ENCODE results near the gene SPRED1. TPM values are rescaled to one million over a fixed set of nuclear protein-coding genes. Genes with fewer than 3 reads are reported as not detected.
"Not testable (repeated sequence)": the region's sequence is repeated elsewhere in the genome, so short reads cannot be mapped to it uniquely, and the experiment has no call there.

Gene SPRED1
- total RNA-seq, 1 donor from 2014 or later, result 0.44 TPM

- H3K36me3 Mint-ChIP-seq (ENCODE audit: low read depth); H3K4me1 Mint-ChIP-seq; H3K9me3 Mint-ChIP-seq; H3K4me3 Mint-ChIP-seq; H3K27ac Mint-ChIP-seq; intact Hi-C loops (cut with micrococcal nuclease); DNase-seq: not testable (repeated sequence)
- peaks cover 17% of the 10 kb centered on the region for H3K27me3 Mint-ChIP-seq
These were observed 24.6 kb downstream of the SPRED1 start for GRCh38 chr15:38277281-38277680.

- H3K4me3 Mint-ChIP-seq, result no peak overlapping the region
- no peak for DNase-seq
- no peaks in the 10 kb centered on the region for H3K9me3 Mint-ChIP-seq
- H3K4me1 Mint-ChIP-seq, result no peaks in the 10 kb centered on the region
- H3K27ac Mint-ChIP-seq, result no peak overlapping the region
- H3K36me3 Mint-ChIP-seq (ENCODE audit: low read depth), result no peaks in the 10 kb centered on the region
- peaks cover 14% of the 10 kb centered on the region for H3K27me3 Mint-ChIP-seq
- intact Hi-C loops (cut with micrococcal nuclease), result no loop called here
These were observed 28.4 kb downstream of the SPRED1 start for GRCh38 chr15:38281031-38281430.

GRCh38 chr15:38283010-38283409 is 30.4 kb downstream of the SPRED1 start:
- Mint-ChIP-seq H3K4me3 (no peak overlapping the region), H3K4me1 (no peaks in the 10 kb centered on the region), H3K27me3 (peaks cover 20% of the 10 kb centered on the region), H3K9me3 (no peaks in the 10 kb centered on the region), H3K27ac (no peak overlapping the region), H3K36me3 (ENCODE audit: low read depth) (no peaks in the 10 kb centered on the region)
- DNase-seq, result no peak
- intact Hi-C loops (cut with micrococcal nuclease), result no loop called here

- Mint-ChIP-seq H3K27ac (no peak overlapping the region), H3K36me3 (ENCODE audit: low read depth) (no peaks in the 10 kb centered on the region), H3K9me3 (no peaks in the 10 kb centered on the region), H3K27me3 (peaks cover 22% of the 10 kb centered on the region), H3K4me1 (no peaks in the 10 kb centered on the region), H3K4me3 (no peak overlapping the region)
- DNase-seq, result no peak
- intact Hi-C loops (cut with micrococcal nuclease), result no loop called here
These were observed 32.8 kb downstream of the SPRED1 start for GRCh38 chr15:38285456-38285855.

- no peak overlapping the region for H3K27ac Mint-ChIP-seq
- peaks cover 17% of the 10 kb centered on the region for H3K27me3 Mint-ChIP-seq
- intact Hi-C loops (cut with micrococcal nuclease), result no loop called here
- no peaks in the 10 kb centered on the region for H3K36me3 Mint-ChIP-seq (ENCODE audit: low read depth)
- H3K9me3 Mint-ChIP-seq, result no peaks in the 10 kb centered on the region
- no peak overlapping the region for H3K4me3 Mint-ChIP-seq
- H3K4me1 Mint-ChIP-seq, result no peaks in the 10 kb centered on the region
- no peak for DNase-seq
These were observed 41.5 kb downstream of the SPRED1 start for GRCh38 chr15:38294126-38294525.

GRCh38 chr15:38297623-38298388 is 45.2 kb downstream of the SPRED1 start:
- no peak overlapping the region for H3K27ac Mint-ChIP-seq
- intact Hi-C loops (cut with micrococcal nuclease), result no loop called here
- H3K4me1 Mint-ChIP-seq, result peaks cover 2% of the 10 kb centered on the region
- DNase-seq, result no peak
- H3K4me3 Mint-ChIP-seq, result no peak overlapping the region
- peaks cover 18% of the 10 kb centered on the region for H3K27me3 Mint-ChIP-seq
- no peaks in the 10 kb centered on the region for H3K36me3 Mint-ChIP-seq (ENCODE audit: low read depth)
- H3K9me3 Mint-ChIP-seq, result no peaks in the 10 kb centered on the region

GRCh38 chr15:38299216-38299615 is 46.6 kb downstream of the SPRED1 start:
- no peak for DNase-seq
- intact Hi-C loops (cut with micrococcal nuclease), result no loop called here
- peaks cover 2% of the 10 kb centered on the region for H3K4me1 Mint-ChIP-seq
- no peaks in the 10 kb centered on the region for H3K9me3 Mint-ChIP-seq
- H3K27me3 Mint-ChIP-seq, result peaks cover 12% of the 10 kb centered on the region
- H3K36me3 Mint-ChIP-seq (ENCODE audit: low read depth), result no peaks in the 10 kb centered on the region
- H3K4me3 Mint-ChIP-seq, result no peak overlapping the region
- no peak overlapping the region for H3K27ac Mint-ChIP-seq

- H3K27me3 Mint-ChIP-seq, result peaks cover 16% of the 10 kb centered on the region
- no peaks in the 10 kb centered on the region for H3K9me3 Mint-ChIP-seq
- intact Hi-C loops (cut with micrococcal nuclease), result no loop called here
- H3K4me1 Mint-ChIP-seq, result peaks cover 2% of the 10 kb centered on the region
- no peak overlapping the region for H3K27ac Mint-ChIP-seq
- no peaks in the 10 kb centered on the region for H3K36me3 Mint-ChIP-seq (ENCODE audit: low read depth)
- H3K4me3 Mint-ChIP-seq, result no peak overlapping the region
- DNase-seq, result no peak
These were observed 47.8 kb downstream of the SPRED1 start for GRCh38 chr15:38300395-38300794.

- intact Hi-C loops (cut with micrococcal nuclease), result no loop called here
- H3K9me3 Mint-ChIP-seq, result no peaks in the 10 kb centered on the region
- H3K4me3 Mint-ChIP-seq, result no peak overlapping the region
- H3K27me3 Mint-ChIP-seq, result peaks cover 15% of the 10 kb centered on the region
- H3K4me1 Mint-ChIP-seq, result peaks cover 2% of the 10 kb centered on the region
- DNase-seq, result no peak
- no peaks in the 10 kb centered on the region for H3K36me3 Mint-ChIP-seq (ENCODE audit: low read depth)
- no peak overlapping the region for H3K27ac Mint-ChIP-seq
These were observed 51.8 kb downstream of the SPRED1 start for GRCh38 chr15:38304481-38304880.

GRCh38 chr15:38307251-38307650 is 54.6 kb downstream of the SPRED1 start:
- H3K36me3 Mint-ChIP-seq (ENCODE audit: low read depth), result no peaks in the 10 kb centered on the region
- no peak for DNase-seq
- intact Hi-C loops (cut with micrococcal nuclease), result no loop called here
- peaks cover 2% of the 10 kb centered on the region for H3K4me1 Mint-ChIP-seq
- no peak overlapping the region for H3K4me3 Mint-ChIP-seq
- H3K9me3 Mint-ChIP-seq, result no peaks in the 10 kb centered on the region
- no peak overlapping the region for H3K27ac Mint-ChIP-seq
- peaks cover 21% of the 10 kb centered on the region for H3K27me3 Mint-ChIP-seq

GRCh38 chr15:38307861-38308641 is 55.4 kb downstream of the SPRED1 start:
- Mint-ChIP-seq H3K4me1 (no peaks in the 10 kb centered on the region), H3K27ac (no peak overlapping the region), H3K36me3 (ENCODE audit: low read depth) (no peaks in the 10 kb centered on the region), H3K9me3 (no peaks in the 10 kb centered on the region), H3K27me3 (peaks cover 25% of the 10 kb centered on the region), H3K4me3 (no peak overlapping the region)
- intact Hi-C loops (cut with micrococcal nuclease), result no loop called here
- no peak for DNase-seq

GRCh38 chr15:38308797-38309196 is 56.2 kb downstream of the SPRED1 start:
- DNase-seq, result no peak

GRCh38 chr15:38312190-38312589 is 59.6 kb downstream of the SPRED1 start:
- no peak overlapping the region for H3K27ac Mint-ChIP-seq
- H3K27me3 Mint-ChIP-seq, result peaks cover 27% of the 10 kb centered on the region
- H3K9me3 Mint-ChIP-seq, result no peaks in the 10 kb centered on the region
- DNase-seq, result no peak
- H3K36me3 Mint-ChIP-seq (ENCODE audit: low read depth), result no peaks in the 10 kb centered on the region
- no peaks in the 10 kb centered on the region for H3K4me1 Mint-ChIP-seq
- intact Hi-C loops (cut with micrococcal nuclease), result no loop called here
- no peak overlapping the region for H3K4me3 Mint-ChIP-seq

More at GRCh38 chr15:38308797-38309196, 56.2 kb downstream of the SPRED1 start:
- intact Hi-C loops (cut with micrococcal nuclease), result no loop called here
- no peaks in the 10 kb centered on the region for H3K9me3 Mint-ChIP-seq
- peaks cover 25% of the 10 kb centered on the region for H3K27me3 Mint-ChIP-seq
- no peak overlapping the region for H3K4me3 Mint-ChIP-seq
- H3K4me1 Mint-ChIP-seq, result no peaks in the 10 kb centered on the region
- no peak overlapping the region for H3K27ac Mint-ChIP-seq
- no peaks in the 10 kb centered on the region for H3K36me3 Mint-ChIP-seq (ENCODE audit: low read depth)

- Mint-ChIP-seq H3K4me3 (no peak overlapping the region), H3K27me3 (peaks cover 22% of the 10 kb centered on the region), H3K4me1 (no peaks in the 10 kb centered on the region), H3K27ac (no peak overlapping the region), H3K36me3 (ENCODE audit: low read depth) (no peaks in the 10 kb centered on the region), H3K9me3 (no peaks in the 10 kb centered on the region)
- DNase-seq, result no peak
- intact Hi-C loops (cut with micrococcal nuclease), result no loop called here
These were observed 63.7 kb downstream of the SPRED1 start for GRCh38 chr15:38316311-38316710.
